B cell (primary cell): ENCODE results near the gene SERPINA4.

ENCODE experiments used
- CTCF ChIP-seq: fragments of 200-600 bp; IDR thresholded peaks from one replicate; pipeline ENCODE4 v1.8.0; 2022; ENCODE audit warnings: antibody characterized with exemption, mild to moderate bottlenecking
- EZH2 ChIP-seq: IDR thresholded peaks from 2 replicates; pipeline ENCODE4 v1.6.1; 2012; ENCODE audit warnings: borderline replicate concordance, low read depth, mild to moderate bottlenecking, moderate library complexity, low read length; ENCODE audit not compliant: insufficient read depth, poor library complexity, severe bottlenecking

GRCh38 chr14:94562941-94563883 lies 2.0 kb downstream of the SERPINA4 start:
- TF ChIP-seq CTCF (no peak), EZH2 (no peak)
